GM18909 (cell line): Measurements from ENCODE around the gene UVRAG.
"Not testable (repeated sequence)": the region's sequence is repeated elsewhere in the genome, so short reads cannot be mapped to it uniquely, and the experiment has no call there.

ENCODE experiments used
- ATAC-seq: cut with Tn5 transposase; IDR thresholded peaks from one replicate; pipeline ENCODE4 v1.9.1; 2021; ENCODE audit warnings: mild to moderate bottlenecking; ENCODE audit not compliant: unreplicated experiment, poor library complexity

The UVRAG gene

GRCh38 chr11:75834728-75835127 is 19.7 kb downstream of the UVRAG start:
- no peak for ATAC-seq

GRCh38 chr11:75836417-75836816 is 21.4 kb downstream of the UVRAG start:
- no peak for ATAC-seq

- no peak for ATAC-seq
These were observed 24.8 kb downstream of the UVRAG start for GRCh38 chr11:75839851-75840250.

GRCh38 chr11:75840522-75840921 is 25.5 kb downstream of the UVRAG start:
- ATAC-seq: no peak

GRCh38 chr11:75841739-75842138 is 26.7 kb downstream of the UVRAG start:
- no peak for ATAC-seq

- ATAC-seq: no peak
These were observed 30.3 kb downstream of the UVRAG start for GRCh38 chr11:75845324-75845723.

- ATAC-seq: no peak
These were observed 34.9 kb downstream of the UVRAG start for GRCh38 chr11:75849894-75850293.

GRCh38 chr11:75850787-75851186 is 35.8 kb downstream of the UVRAG start:
- ATAC-seq: no peak

- ATAC-seq: no peak
These were observed 36.2 kb downstream of the UVRAG start for GRCh38 chr11:75851203-75851602.

GRCh38 chr11:75852406-75853017 is 37.5 kb downstream of the UVRAG start:
- ATAC-seq: no peak

GRCh38 chr11:75853563-75853962 is 38.6 kb downstream of the UVRAG start:
- not testable (repeated sequence) for ATAC-seq

GRCh38 chr11:75853971-75854370 is 39.0 kb downstream of the UVRAG start:
- no peak for ATAC-seq

- no peak for ATAC-seq
These were observed 40.2 kb downstream of the UVRAG start for GRCh38 chr11:75855206-75855605.

- no peak for ATAC-seq
These were observed 41.9 kb downstream of the UVRAG start for GRCh38 chr11:75856912-75857311.

- no peak for ATAC-seq
These were observed 43.0 kb downstream of the UVRAG start for GRCh38 chr11:75858042-75858441.

GRCh38 chr11:75858613-75859012 is 43.6 kb downstream of the UVRAG start:
- no peak for ATAC-seq

GRCh38 chr11:75859614-75860013 is 44.6 kb downstream of the UVRAG start:
- no peak for ATAC-seq

GRCh38 chr11:75862437-75862836 is 47.4 kb downstream of the UVRAG start:
- no peak for ATAC-seq

- ATAC-seq: no peak
These were observed 52.9 kb downstream of the UVRAG start for GRCh38 chr11:75867778-75868374.

GRCh38 chr11:75868990-75869389 is 54.0 kb downstream of the UVRAG start:
- no peak for ATAC-seq

- no peak for ATAC-seq
These were observed 54.8 kb downstream of the UVRAG start for GRCh38 chr11:75869661-75870455.
